Fibroblast of lung (primary cell): Measurements from ENCODE around the gene ANAPC2. TPM values are rescaled to one million over a fixed set of nuclear protein-coding genes. Genes with fewer than 3 reads are reported as not detected.

Experiments used
- DNase-seq, 2 donors: peaks; one replicate each; pipeline versions ENCODE4 v3.0.0 to v3.0.0-alpha.2; 2010; ENCODE audit warnings: low read depth in 2 of 2
- H2AFZ ChIP-seq: 2 replicates; pipeline ENCODE4 v1.5.1; 2012; ENCODE audit warnings: low read length, control low read depth, inconsistent platforms
- H3K27ac ChIP-seq: 2 replicates; pipeline ENCODE4 v1.5.1; 2011; ENCODE audit warnings: low read length, control low read depth; ENCODE audit not compliant: insufficient read depth
- H3K27me3 ChIP-seq: 2 replicates; pipeline ENCODE4 v1.5.1; 2011; ENCODE audit warnings: mild to moderate bottlenecking, low read length; ENCODE audit not compliant: control insufficient read depth, insufficient read depth
- H3K36me3 ChIP-seq: 2 replicates; pipeline ENCODE4 v1.5.1; 2011; ENCODE audit warnings: low read length; ENCODE audit not compliant: control insufficient read depth, insufficient read depth
- H3K4me1 ChIP-seq: 2 replicates; pipeline ENCODE4 v1.5.1; 2011; ENCODE audit warnings: low read length; ENCODE audit not compliant: control insufficient read depth, insufficient read depth; ENCODE audit errors: extremely low read depth
- H3K4me2 ChIP-seq: 2 replicates; pipeline ENCODE4 v1.5.1; 2011; ENCODE audit warnings: low read length, control low read depth; ENCODE audit not compliant: insufficient read depth; ENCODE audit errors: extremely low read depth
- H3K4me3 ChIP-seq, 4 experiments: fragments of 200-600 bp in 1 of 4; sonication (generic) in 1 of 4; replicated peaks in 1 of 4; 2 replicates each; pipeline ENCODE4 v1.5.1; 2011 to 2016; ENCODE audit warnings: low read length in 4 of 4, low read depth in 3 of 4, mild to moderate bottlenecking in 3 of 4, control low read depth in 2 of 4, inconsistent platforms in 1 of 4, mixed read lengths in 1 of 4; ENCODE audit not compliant: insufficient read depth in 1 of 4; ENCODE audit errors: control extremely low read depth in 1 of 4
- H3K79me2 ChIP-seq: 2 replicates; pipeline ENCODE4 v1.5.1; 2012; ENCODE audit warnings: mild to moderate bottlenecking, low read length, inconsistent platforms; ENCODE audit not compliant: control insufficient read depth, insufficient read depth
- H3K9ac ChIP-seq: 2 replicates; pipeline ENCODE4 v1.5.1; 2011; ENCODE audit warnings: mild to moderate bottlenecking, low read length, control low read depth; ENCODE audit not compliant: insufficient read depth
- H3K9me3 ChIP-seq: 2 replicates; pipeline ENCODE4 v1.5.1; 2012; ENCODE audit warnings: low read depth, low read length; ENCODE audit not compliant: control insufficient read depth, insufficient read depth
- H4K20me1 ChIP-seq: 2 replicates; pipeline ENCODE4 v1.5.1; 2011; ENCODE audit warnings: low read length; ENCODE audit not compliant: control insufficient read depth, insufficient read depth; ENCODE audit errors: extremely low read depth
- EZH2 ChIP-seq: IDR thresholded peaks from 2 replicates; pipeline ENCODE4 v1.5.1; 2012; ENCODE audit warnings: low read length, control low read depth, mild to moderate bottlenecking; ENCODE audit errors: missing control alignments
- polyA plus RNA-seq, 2 donors: library from polyadenylated mRNA; depleted of rRNA in 1 of 2; stranded (reverse) in 1 of 2; unstranded in 1 of 2; fragments of >200 nt; gene quantifications; 2 replicates each; pipeline ENCODE4 v1.2.1, GENCODE V29; 2011 to 2012; ENCODE audit warnings: missing spikeins in 1 of 2
- total RNA-seq: library from RNA; depleted of rRNA; stranded (reverse); fragments of >200 nt; gene quantifications from 2 replicates; pipeline ENCODE4 v1.2.1, GENCODE V29; 2014
- TF ChIP-seq, protein P1 (sequence below), 2 donors: IDR thresholded peaks in 1 of 2; conservative IDR thresholded peaks in 1 of 2; 1 replicate in 1 of 2; 2 replicates in 1 of 2; pipeline ENCODE4 v1.5.1; 2011 to 2012; ENCODE audit warnings: low read length in 2 of 2, control low read depth in 1 of 2, inconsistent platforms in 1 of 2, low read depth in 1 of 2, mild to moderate bottlenecking in 1 of 2

ANAPC2 gene
- total and polyA plus RNA-seq, 2 donors (not counting 1 experiment from before 2014, with no cell fraction given), result 9.1 to 18.0 TPM

DNA sequence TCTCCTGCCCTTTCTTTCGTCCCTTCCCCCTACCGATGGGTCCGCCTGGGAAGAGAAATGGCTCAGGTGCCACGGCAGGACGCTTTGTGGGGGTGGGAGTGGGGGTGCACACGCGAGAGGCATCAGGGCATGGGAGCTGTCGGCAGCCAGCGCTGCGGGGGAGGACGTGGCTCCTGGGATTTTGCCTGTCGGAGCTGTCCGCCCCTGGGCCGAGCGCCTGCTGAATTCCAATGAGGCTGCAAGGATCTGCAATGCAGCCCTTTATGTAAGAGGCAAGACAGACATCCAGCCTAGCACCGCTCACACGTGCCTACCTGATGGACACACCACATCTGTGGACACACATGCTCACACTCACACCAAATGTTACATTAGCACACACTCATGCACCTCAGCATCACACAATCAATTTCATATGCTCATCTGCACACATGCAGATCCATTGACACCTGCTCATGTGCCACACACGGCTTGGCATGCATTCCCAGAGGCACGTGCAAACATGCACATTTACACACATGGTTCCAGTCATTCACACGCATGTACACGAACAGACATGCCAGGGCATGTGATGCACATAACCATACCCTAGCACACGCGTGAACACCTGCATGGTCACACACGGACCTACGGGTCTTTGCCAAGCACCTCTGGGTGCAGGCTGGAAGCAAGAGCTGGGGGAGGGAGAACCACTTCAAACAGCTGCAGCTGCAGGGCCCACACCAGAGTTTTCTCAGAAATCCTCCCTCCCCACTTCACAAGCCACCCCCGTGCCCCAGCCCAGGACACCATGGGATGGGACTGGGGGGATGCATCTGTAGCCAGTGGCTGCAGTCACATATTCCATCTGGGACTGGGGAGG, 48.0 kb downstream of the ANAPC2 start:
- peaks cover 29% of the 10 kb centered on the region for H3K27me3 ChIP-seq

GRCh38 chr9:137139468-137140150, 48.8 kb downstream of the ANAPC2 start:
- Histone ChIP-seq H3K27ac (no peak overlapping the region), H4K20me1 (no peaks in the 10 kb centered on the region), H2AFZ (no peak overlapping the region), H3K9ac (no peak overlapping the region), H3K79me2 (no peaks in the 10 kb centered on the region), H3K4me3 (no peak overlapping the region), H3K9me3 (no peaks in the 10 kb centered on the region), H3K36me3 (no peaks in the 10 kb centered on the region), H3K4me1 (no peaks in the 10 kb centered on the region), H3K27me3 (peaks cover 29% of the 10 kb centered on the region), H3K4me2 (no peak overlapping the region)
- no peak for DNase-seq
- no peak for TF ChIP-seq EZH2
- TF ChIP-seq, protein P1, sequence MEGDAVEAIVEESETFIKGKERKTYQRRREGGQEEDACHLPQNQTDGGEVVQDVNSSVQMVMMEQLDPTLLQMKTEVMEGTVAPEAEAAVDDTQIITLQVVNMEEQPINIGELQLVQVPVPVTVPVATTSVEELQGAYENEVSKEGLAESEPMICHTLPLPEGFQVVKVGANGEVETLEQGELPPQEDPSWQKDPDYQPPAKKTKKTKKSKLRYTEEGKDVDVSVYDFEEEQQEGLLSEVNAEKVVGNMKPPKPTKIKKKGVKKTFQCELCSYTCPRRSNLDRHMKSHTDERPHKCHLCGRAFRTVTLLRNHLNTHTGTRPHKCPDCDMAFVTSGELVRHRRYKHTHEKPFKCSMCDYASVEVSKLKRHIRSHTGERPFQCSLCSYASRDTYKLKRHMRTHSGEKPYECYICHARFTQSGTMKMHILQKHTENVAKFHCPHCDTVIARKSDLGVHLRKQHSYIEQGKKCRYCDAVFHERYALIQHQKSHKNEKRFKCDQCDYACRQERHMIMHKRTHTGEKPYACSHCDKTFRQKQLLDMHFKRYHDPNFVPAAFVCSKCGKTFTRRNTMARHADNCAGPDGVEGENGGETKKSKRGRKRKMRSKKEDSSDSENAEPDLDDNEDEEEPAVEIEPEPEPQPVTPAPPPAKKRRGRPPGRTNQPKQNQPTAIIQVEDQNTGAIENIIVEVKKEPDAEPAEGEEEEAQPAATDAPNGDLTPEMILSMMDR (conservative IDR thresholded peaks at IDR 0.05 in 1 of 2, IDR thresholded peaks at IDR 0.05 in 1 of 2; ENCODE audit: low read depth in 1 of 2, low read length in 2 of 2), result no peak

More for the DNA sequence above, 48.0 kb downstream of the ANAPC2 start:
- H3K36me3 ChIP-seq, result no peaks in the 10 kb centered on the region
- no peak overlapping the region for H3K9ac ChIP-seq
- H4K20me1 ChIP-seq, result no peaks in the 10 kb centered on the region
- no peaks in the 10 kb centered on the region for H3K4me1 ChIP-seq
- no peak overlapping the region for H3K4me3 ChIP-seq
- no peak overlapping the region for H3K4me2 ChIP-seq
- TF ChIP-seq EZH2, result no peak
- TF ChIP-seq, protein P1 (conservative IDR thresholded peaks at IDR 0.05 in 1 of 2, IDR thresholded peaks at IDR 0.05 in 1 of 2; ENCODE audit: low read depth in 1 of 2, low read length in 2 of 2), result no peak
- no peaks in the 10 kb centered on the region for H3K79me2 ChIP-seq
- no peak overlapping the region for H2AFZ ChIP-seq
- H3K9me3 ChIP-seq, result no peaks in the 10 kb centered on the region
- H3K27ac ChIP-seq, result no peak overlapping the region
- DNase-seq, result no peak

DNA sequence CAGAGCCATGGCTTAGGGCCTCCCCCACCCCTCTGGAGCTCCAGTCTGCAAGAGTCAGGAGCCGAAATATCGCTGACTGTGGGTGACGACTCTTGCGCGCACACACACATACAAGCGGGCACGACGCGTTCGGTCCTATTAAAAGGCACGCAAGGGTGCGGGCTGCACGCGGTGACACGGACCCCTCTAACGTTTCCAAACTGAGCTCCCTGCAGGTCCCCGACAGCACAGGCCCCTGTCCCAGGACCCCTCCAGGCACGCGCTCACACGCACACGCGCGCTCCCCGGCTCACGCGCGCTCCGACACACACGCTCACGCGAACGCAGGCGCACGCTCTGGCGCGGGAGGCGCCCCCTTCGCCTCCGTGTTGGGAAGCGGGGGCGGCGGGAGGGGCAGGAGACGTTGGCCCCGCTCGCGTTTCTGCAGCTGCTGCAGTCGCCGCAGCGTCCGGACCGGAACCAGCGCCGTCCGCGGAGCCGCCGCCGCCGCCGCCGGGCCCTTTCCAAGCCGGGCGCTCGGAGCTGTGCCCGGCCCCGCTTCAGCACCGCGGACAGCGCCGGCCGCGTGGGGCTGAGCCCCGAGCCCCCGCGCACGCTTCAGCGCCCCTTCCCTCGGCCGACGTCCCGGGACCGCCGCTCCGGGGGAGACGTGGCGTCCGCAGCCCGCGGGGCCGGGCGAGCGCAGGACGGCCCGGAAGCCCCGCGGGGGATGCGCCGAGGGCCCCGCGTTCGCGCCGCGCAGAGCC, 49.5 kb downstream of the ANAPC2 start, which contains the start of gene GRIN1:
TSS of gene GRIN1 (plus strand) at position 433 of the 746 bp plus-strand sequence. CDS start 333 bp downstream, outside the sequence.
- no peak within 1 kb of the TSS for H3K27ac ChIP-seq
- H3K4me2 ChIP-seq, result peak within 1 kb of the TSS; percentile 25
- no peak within 1 kb of the TSS for H2AFZ ChIP-seq
- H3K36me3 ChIP-seq, result no peaks in the 10 kb centered on the region
- TF ChIP-seq, protein P1 (conservative IDR thresholded peaks at IDR 0.05 in 1 of 2, IDR thresholded peaks at IDR 0.05 in 1 of 2; ENCODE audit: low read depth in 1 of 2, low read length in 2 of 2), result no peak
- TF ChIP-seq EZH2, result no peak
- no peaks in the 10 kb centered on the region for H3K9me3 ChIP-seq
- DNase-seq, result no peak
- H3K79me2 ChIP-seq, result no peaks in the 10 kb centered on the region
- no peak within 1 kb of the TSS for H3K9ac ChIP-seq
- no peak within 1 kb of the TSS for H3K4me3 ChIP-seq
- no peaks in the 10 kb centered on the region for H4K20me1 ChIP-seq
- H3K4me1 ChIP-seq, result no peaks in the 10 kb centered on the region
- H3K27me3 ChIP-seq, result peaks cover 29% of the 10 kb centered on the region
